Uterus (tissue), 2 donors: ENCODE data around the gene ATP11A.

Experiments used
- POLR2A ChIP-seq, 2 donors: fragments of 450-650 bp; IDR thresholded peaks; one replicate each; pipeline ENCODE4 v1.6.1; 2016; ENCODE audit warnings: antibody characterized with exemption in 2 of 2, mild to moderate bottlenecking in 1 of 2, moderate library complexity in 1 of 2
- TF ChIP-seq, protein P1 (sequence below), 4 experiments: fragments of 200-600 bp in 2 of 4; fragments of 450-650 bp in 2 of 4; sonication (generic) in 2 of 4; IDR thresholded peaks; one replicate each; pipeline ENCODE4 v1.5.1; 2016 to 2019; ENCODE audit warnings: antibody characterized with exemption in 4 of 4, mild to moderate bottlenecking in 2 of 4, moderate library complexity in 1 of 4

DNA sequence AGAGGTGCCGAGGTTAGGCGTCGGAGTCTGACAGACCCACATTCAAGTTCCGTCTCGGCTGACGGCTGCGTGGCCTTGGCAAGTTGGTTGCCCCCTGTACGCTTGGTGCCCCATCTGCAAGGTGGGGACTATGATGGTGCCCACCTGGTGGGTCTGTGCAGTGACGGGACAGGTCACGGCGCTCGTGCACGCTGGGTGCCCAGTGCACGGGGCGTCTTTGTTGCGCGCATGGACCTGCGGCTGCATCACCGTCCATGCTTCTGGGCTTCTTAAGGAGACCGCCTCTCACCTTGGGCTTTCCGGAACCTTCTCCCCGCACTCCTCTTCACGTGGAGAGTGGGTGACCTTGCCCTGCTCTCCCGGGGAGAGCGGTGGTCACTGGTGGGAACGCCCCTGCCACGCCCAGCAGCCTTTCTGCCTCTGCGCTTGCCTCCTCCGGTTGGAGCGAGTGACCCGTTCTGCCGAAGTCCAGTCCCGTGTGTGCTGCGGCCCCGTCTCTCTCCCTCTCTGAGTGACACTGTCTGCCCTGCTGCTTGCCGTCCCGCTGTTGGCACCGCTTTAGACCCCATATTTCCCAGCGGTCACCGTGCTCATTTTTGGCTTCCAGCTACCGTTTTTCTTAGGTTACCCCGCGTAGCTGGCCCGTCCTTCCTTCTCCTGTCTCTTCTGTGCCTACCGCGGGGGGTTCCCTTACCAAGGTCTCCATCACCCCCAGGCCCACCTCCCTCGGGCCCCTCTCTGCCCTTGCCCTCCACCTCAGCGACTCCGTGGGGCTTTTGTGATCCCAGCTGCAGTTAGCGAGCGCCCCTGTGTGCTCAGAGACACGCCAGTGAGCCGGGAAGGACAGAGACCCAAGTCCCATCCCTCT is 6.4 kb downstream of the ATP11A start:
- no peak for TF ChIP-seq POLR2A (IDR thresholded peaks at IDR 0.05)
- TF ChIP-seq, protein P1, sequence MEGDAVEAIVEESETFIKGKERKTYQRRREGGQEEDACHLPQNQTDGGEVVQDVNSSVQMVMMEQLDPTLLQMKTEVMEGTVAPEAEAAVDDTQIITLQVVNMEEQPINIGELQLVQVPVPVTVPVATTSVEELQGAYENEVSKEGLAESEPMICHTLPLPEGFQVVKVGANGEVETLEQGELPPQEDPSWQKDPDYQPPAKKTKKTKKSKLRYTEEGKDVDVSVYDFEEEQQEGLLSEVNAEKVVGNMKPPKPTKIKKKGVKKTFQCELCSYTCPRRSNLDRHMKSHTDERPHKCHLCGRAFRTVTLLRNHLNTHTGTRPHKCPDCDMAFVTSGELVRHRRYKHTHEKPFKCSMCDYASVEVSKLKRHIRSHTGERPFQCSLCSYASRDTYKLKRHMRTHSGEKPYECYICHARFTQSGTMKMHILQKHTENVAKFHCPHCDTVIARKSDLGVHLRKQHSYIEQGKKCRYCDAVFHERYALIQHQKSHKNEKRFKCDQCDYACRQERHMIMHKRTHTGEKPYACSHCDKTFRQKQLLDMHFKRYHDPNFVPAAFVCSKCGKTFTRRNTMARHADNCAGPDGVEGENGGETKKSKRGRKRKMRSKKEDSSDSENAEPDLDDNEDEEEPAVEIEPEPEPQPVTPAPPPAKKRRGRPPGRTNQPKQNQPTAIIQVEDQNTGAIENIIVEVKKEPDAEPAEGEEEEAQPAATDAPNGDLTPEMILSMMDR (IDR thresholded peaks at IDR 0.05) = no peak
